Activated naive CD4-positive, alpha-beta T cell treated with anti-CD3 and anti-CD28 coated beads, Interleukin-2, amount 10 ng/mL, durations not matched to agents 7 days and 5 days (primary cell): ENCODE results near the gene MANF.
"Not testable (repeated sequence)": the region's sequence is repeated elsewhere in the genome, so short reads cannot be mapped to it uniquely, and the experiment has no call there.

ENCODE experiments used
- CTCF ChIA-PET: fragments of 350-600 bp; sonication (Branson Sonifier 250); formaldehyde crosslinking; loops from one replicate; lab custom pipeline; 2021; ENCODE audit warnings: antibody characterized with exemption; lab: Charles Lee
- DNase-seq: peaks from one replicate; pipeline ENCODE4 v3.0.0-alpha.2; 2020
- H3K27ac Mint-ChIP-seq: one replicate; pipeline ENCODE4 v1.8.0; 2021; ENCODE audit warnings: mild to moderate bottlenecking, moderate library complexity, mixed read lengths
- H3K27me3 Mint-ChIP-seq: one replicate; pipeline ENCODE4 v1.8.0; 2021; ENCODE audit warnings: mild to moderate bottlenecking, mixed read lengths
- H3K36me3 Mint-ChIP-seq: one replicate; pipeline ENCODE4 v1.8.0; 2021; ENCODE audit warnings: mixed read lengths
- H3K4me1 Mint-ChIP-seq: one replicate; pipeline ENCODE4 v1.8.0; 2021; ENCODE audit warnings: mixed read lengths
- H3K4me3 Mint-ChIP-seq: one replicate; pipeline ENCODE4 v1.8.0; 2021; ENCODE audit warnings: mild to moderate bottlenecking, moderate library complexity, mixed read lengths
- H3K9me3 Mint-ChIP-seq: one replicate; pipeline ENCODE4 v1.8.0; 2021; ENCODE audit warnings: mixed read lengths

MANF gene

DNA sequence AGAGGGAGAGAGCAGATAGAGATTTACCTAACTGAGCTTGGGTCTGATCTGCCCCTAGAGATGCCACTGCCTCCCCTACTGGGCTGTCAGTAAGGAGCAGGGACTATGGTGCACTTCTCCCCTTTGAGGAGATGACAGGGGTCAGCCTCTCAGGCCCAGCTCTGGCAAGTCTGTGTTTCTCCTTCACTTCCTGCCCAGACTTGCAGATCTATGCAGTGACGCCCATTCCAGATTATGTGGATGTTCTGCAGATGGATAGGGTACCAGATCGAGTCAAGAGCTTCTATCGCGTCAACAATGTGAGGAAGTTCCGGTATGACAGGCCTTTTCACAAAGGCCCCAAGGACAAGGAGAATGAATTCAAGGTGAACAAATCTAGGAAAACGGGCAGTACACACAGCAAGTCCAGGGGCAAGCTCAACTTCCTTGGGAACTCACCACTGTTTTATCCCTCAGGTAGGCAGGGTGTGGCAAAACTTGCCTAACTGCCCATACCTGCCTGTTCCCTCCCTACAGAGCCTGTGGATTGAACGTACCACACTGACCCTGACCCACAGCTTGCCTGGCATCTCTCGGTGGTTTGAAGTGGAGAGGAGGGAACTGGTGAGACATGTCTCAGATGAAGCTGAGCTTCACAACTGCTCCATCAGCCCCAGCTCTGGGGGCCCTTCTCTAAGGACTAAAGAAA, 29.1 kb upstream of the MANF start:
- Mint-ChIP-seq H3K27me3 (no peaks in the 10 kb centered on the region), H3K36me3 (no peaks in the 10 kb centered on the region), H3K4me1 (no peaks in the 10 kb centered on the region), H3K4me3 (no peak overlapping the region), H3K9me3 (no peaks in the 10 kb centered on the region), H3K27ac (no peak overlapping the region)
- no peak for DNase-seq
- CTCF ChIA-PET: no interaction called here

DNA sequence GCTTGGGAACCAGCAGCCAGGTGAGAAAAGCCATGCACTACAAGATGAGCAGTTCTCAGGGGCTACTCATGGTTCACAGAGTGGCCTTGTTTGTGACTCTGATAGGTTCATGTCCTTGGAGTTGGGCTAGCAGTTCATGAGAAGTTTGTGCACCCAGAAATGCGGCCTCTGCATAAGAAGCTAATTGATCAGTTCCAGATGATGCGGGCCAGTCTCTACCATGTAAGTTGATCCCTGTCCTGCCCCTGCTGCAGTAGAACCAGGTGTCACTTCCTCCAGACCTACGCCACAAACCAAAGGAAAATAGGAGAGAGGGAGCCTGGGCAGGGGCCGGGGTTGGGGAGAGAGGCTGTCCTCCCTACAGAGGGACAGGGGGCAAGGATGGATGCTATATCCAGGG, 27.2 kb upstream of the MANF start:
- Mint-ChIP-seq H3K4me1 (no peaks in the 10 kb centered on the region), H3K36me3 (no peaks in the 10 kb centered on the region), H3K27ac (no peak overlapping the region), H3K27me3 (no peaks in the 10 kb centered on the region), H3K9me3 (no peaks in the 10 kb centered on the region), H3K4me3 (no peak overlapping the region)
- CTCF ChIA-PET: no interaction called here
- no peak for DNase-seq

DNA sequence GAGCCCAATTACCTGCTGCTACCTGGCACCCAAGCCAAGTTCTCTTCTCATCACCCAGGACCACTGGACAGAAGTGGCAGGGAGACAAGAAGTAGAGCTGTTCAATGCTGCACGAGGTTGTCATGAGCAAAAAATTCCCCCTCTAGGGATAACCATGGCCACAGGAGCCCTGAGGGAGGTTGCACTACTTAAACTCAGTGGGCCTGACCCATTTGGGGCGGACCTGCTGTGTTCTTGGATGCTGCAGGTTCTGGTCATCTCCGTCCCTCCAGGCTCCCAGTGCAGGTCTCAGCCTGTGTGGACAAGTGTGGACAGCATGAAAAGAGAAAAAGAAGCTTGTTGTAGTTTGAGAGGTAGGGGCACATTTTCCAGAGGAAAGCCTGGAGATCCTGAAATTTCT, 26.1 kb upstream of the MANF start:
- Mint-ChIP-seq H3K36me3 (no peaks in the 10 kb centered on the region), H3K9me3 (no peaks in the 10 kb centered on the region), H3K4me1 (no peaks in the 10 kb centered on the region), H3K4me3 (no peak overlapping the region), H3K27me3 (no peaks in the 10 kb centered on the region), H3K27ac (no peak overlapping the region)
- CTCF ChIA-PET: no interaction called here
- DNase-seq: no peak

- no peak for DNase-seq
- Mint-ChIP-seq H3K4me1 (no peaks in the 10 kb centered on the region), H3K9me3 (no peaks in the 10 kb centered on the region), H3K27ac (no peak overlapping the region), H3K27me3 (no peaks in the 10 kb centered on the region), H3K4me3 (no peak overlapping the region), H3K36me3 (no peaks in the 10 kb centered on the region)
- CTCF ChIA-PET: no interaction called here
Observed at GRCh38 chr3:51360806-51361205, 24.3 kb upstream of the MANF start.

- Mint-ChIP-seq H3K4me3 (no peak overlapping the region), H3K27ac (no peak overlapping the region), H3K4me1 (no peaks in the 10 kb centered on the region), H3K27me3 (no peaks in the 10 kb centered on the region), H3K36me3 (no peaks in the 10 kb centered on the region), H3K9me3 (no peaks in the 10 kb centered on the region)
- no peak for DNase-seq
- CTCF ChIA-PET: no interaction called here
Observed at GRCh38 chr3:51361746-51362145, 23.3 kb upstream of the MANF start.

- H3K27me3 Mint-ChIP-seq: no peaks in the 10 kb centered on the region
- H3K36me3 Mint-ChIP-seq: no peaks in the 10 kb centered on the region
- H3K4me3 Mint-ChIP-seq: no peak overlapping the region
- CTCF ChIA-PET: interaction anchor here (1.1 kb wide), 1 partner anchor 391 kb away, joined by 3 read pairs; no protein-coding TSS in a partner anchor
- H3K9me3 Mint-ChIP-seq: no peaks in the 10 kb centered on the region
- H3K4me1 Mint-ChIP-seq: no peaks in the 10 kb centered on the region
- DNase-seq: no peak
- H3K27ac Mint-ChIP-seq: no peak overlapping the region
Observed at GRCh38 chr3:51362476-51362875, 22.6 kb upstream of the MANF start.

DNA sequence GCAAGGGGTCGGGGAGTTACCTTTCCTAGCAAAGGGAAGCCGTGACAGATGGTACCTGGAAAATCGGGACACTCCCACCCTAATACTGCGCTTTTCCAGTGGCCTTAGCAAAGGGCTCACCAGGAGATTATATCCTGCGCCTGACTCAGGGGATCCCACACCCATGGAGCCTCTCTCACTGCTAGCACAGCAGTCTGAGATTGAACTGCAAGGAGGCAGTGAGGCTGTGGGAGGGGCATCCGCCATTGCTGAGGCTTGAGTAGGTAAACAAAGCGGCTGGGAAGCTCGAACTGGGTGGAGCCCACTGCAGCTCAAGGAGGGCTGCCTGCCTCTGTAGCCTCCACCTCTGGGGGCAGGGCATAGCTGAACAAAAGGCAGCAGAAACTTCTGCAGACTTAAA, 16.8 kb upstream of the MANF start:
- not testable (repeated sequence) for H3K27me3 Mint-ChIP-seq, H3K9me3 Mint-ChIP-seq, H3K27ac Mint-ChIP-seq, DNase-seq, H3K36me3 Mint-ChIP-seq, H3K4me1 Mint-ChIP-seq, H3K4me3 Mint-ChIP-seq
- CTCF ChIA-PET: interaction anchor here (4.6 to 5.3 kb wide), 2 partner anchors 396 to 753 kb away, joined by 30 to 39 read pairs; no protein-coding TSS in a partner anchor

DNA sequence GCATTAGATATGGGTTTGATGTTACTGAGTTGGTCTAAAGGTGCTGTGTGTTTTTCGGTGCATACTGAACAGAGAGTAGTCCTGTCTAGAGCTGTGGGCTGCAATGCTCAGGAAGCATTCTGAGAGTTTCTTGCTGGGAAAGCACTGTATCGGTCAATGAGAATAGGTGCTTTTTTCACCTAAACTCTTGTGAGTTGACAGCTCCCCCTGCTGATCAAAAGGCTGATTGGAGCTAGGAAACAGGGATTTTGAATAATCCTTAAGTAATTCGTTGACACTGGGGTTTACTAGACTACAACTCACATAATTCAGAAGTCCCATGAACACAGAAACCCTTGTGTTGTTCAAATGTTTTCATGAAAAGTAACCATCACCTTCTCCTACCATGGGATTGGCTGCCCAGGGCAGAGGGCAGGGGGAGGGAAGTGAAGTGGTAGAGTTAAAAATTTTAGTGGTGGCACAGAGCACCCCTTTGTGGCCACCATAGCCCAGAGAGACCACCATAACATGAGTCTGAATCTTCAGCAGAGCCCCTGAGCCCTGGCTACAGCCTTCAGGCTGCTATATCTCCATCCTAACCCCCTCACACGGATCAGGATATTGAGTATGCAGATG, 13.0 kb upstream of the MANF start:
- no peaks in the 10 kb centered on the region for H3K36me3 Mint-ChIP-seq
- no peak overlapping the region for H3K4me3 Mint-ChIP-seq
- peak; percentile 72 for DNase-seq
- H3K9me3 Mint-ChIP-seq: no peaks in the 10 kb centered on the region
- H3K4me1 Mint-ChIP-seq: no peaks in the 10 kb centered on the region
- no peak overlapping the region for H3K27ac Mint-ChIP-seq
- H3K27me3 Mint-ChIP-seq: peaks cover 9% of the 10 kb centered on the region
- CTCF ChIA-PET: interaction anchor here (0.6 to 5.3 kb wide), 13 partner anchors 13 to 801 kb away, joined by 3 to 39 read pairs (median 4); partner anchors contain the start of gene MANF

- no peak for DNase-seq
- Mint-ChIP-seq H3K27me3 (peaks cover 9% of the 10 kb centered on the region), H3K9me3 (no peaks in the 10 kb centered on the region), H3K4me1 (peaks cover 7% of the 10 kb centered on the region), H3K36me3 (no peaks in the 10 kb centered on the region), H3K4me3 (no peak overlapping the region), H3K27ac (no peak overlapping the region)
- CTCF ChIA-PET: no interaction called here
Observed at GRCh38 chr3:51373658-51374421, 11.3 kb upstream of the MANF start.

DNA sequence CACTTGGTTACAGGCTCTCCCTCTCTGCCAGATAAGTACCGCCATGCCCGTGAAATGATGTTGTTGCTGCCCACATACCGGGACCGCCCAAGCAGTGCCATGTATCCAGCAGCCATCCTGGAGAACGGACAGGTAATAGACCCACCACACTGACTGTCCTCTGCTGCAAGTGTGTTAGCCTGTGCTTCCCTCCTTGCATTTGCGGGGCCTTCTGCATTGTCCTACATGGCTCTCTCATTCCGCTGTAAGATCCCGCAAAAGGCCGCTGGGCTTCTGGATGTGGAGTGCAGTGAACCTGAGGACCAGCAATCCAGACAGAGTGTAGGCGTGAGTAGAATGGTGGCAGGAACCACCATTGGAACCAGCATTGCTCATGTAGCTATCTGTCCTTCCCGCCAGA, 10.6 kb upstream of the MANF start:
- H3K27me3 Mint-ChIP-seq: peaks cover 9% of the 10 kb centered on the region
- DNase-seq: no peak
- H3K36me3 Mint-ChIP-seq: no peaks in the 10 kb centered on the region
- H3K9me3 Mint-ChIP-seq: no peaks in the 10 kb centered on the region
- H3K27ac Mint-ChIP-seq: no peak overlapping the region
- no peak overlapping the region for H3K4me3 Mint-ChIP-seq
- H3K4me1 Mint-ChIP-seq: peaks cover 13% of the 10 kb centered on the region
- CTCF ChIA-PET: no interaction called here

DNA sequence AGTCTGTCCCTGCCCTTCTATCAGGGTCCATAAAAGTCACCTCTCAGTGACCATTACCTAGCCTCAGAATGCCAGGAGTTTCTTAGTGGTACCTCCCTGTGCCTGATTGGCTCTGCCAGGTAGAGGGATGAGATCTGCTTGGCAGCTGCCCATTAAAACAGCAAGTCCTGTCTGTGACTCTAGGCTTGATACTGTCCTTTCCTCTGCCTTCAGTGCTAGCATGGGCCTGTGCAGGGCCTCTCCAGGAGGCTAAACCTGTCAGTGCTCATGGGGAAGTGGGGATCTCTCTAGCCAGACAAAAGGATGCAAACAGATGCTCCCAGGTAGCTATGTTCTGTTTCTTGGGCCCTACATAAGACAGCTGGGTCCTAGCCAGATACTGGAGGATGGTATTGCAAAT, 10.0 kb upstream of the MANF start:
- Mint-ChIP-seq H3K36me3 (no peaks in the 10 kb centered on the region), H3K27me3 (peaks cover 9% of the 10 kb centered on the region), H3K27ac (no peak overlapping the region), H3K4me3 (no peak overlapping the region), H3K9me3 (no peaks in the 10 kb centered on the region), H3K4me1 (peaks cover 15% of the 10 kb centered on the region)
- DNase-seq: no peak
- CTCF ChIA-PET: interaction anchor here (0.6 to 1.2 kb wide), 2 partner anchors 297 to 403 kb away, joined by 3 to 4 read pairs; no protein-coding TSS in a partner anchor

GRCh38 chr3:51375571-51375970, 9.5 kb upstream of the MANF start:
- H3K27ac Mint-ChIP-seq: no peak overlapping the region
- CTCF ChIA-PET: interaction anchor here (1.2 kb wide), 1 partner anchor 404 kb away, joined by 4 read pairs; no protein-coding TSS in a partner anchor
- H3K27me3 Mint-ChIP-seq: peaks cover 9% of the 10 kb centered on the region
- no peak overlapping the region for H3K4me3 Mint-ChIP-seq
- no peaks in the 10 kb centered on the region for H3K36me3 Mint-ChIP-seq
- no peaks in the 10 kb centered on the region for H3K9me3 Mint-ChIP-seq
- no peak for DNase-seq
- H3K4me1 Mint-ChIP-seq: peaks cover 15% of the 10 kb centered on the region

GRCh38 chr3:51378065-51378464, 7.0 kb upstream of the MANF start:
- H3K4me1 Mint-ChIP-seq: peaks cover 18% of the 10 kb centered on the region
- no peaks in the 10 kb centered on the region for H3K9me3 Mint-ChIP-seq
- DNase-seq: peak; percentile 18
- no peak overlapping the region for H3K4me3 Mint-ChIP-seq
- H3K27ac Mint-ChIP-seq: no peak overlapping the region
- peaks cover 5% of the 10 kb centered on the region for H3K27me3 Mint-ChIP-seq
- CTCF ChIA-PET: interaction anchor here (1.0 to 2.8 kb wide), 2 partner anchors 11 to 406 kb away, joined by 3 to 14 read pairs; no protein-coding TSS in a partner anchor
- H3K36me3 Mint-ChIP-seq: no peaks in the 10 kb centered on the region

- peaks cover 3% of the 10 kb centered on the region for H3K36me3 Mint-ChIP-seq
- H3K4me1 Mint-ChIP-seq: peaks cover 24% of the 10 kb centered on the region
- H3K9me3 Mint-ChIP-seq: no peaks in the 10 kb centered on the region
- DNase-seq: peak; percentile 5
- peaks cover 5% of the 10 kb centered on the region for H3K27me3 Mint-ChIP-seq
- no peak overlapping the region for H3K4me3 Mint-ChIP-seq
- CTCF ChIA-PET: interaction anchor here (1.0 to 2.8 kb wide), 2 partner anchors 11 to 407 kb away, joined by 3 to 14 read pairs; no protein-coding TSS in a partner anchor
- H3K27ac Mint-ChIP-seq: no peak overlapping the region
Observed at GRCh38 chr3:51378726-51379125, 6.4 kb upstream of the MANF start.
